Osteoblast (primary cell): Measurements from ENCODE around the gene PNPLA7. TPM values are rescaled to one million over a fixed set of nuclear protein-coding genes. Genes with fewer than 3 reads are reported as not detected.
A peak's percentile ranks its signal among the peaks of the same experiment; 100 is the strongest.

Source experiments
- DNase-seq: peaks from one replicate; pipeline ENCODE4 v3.0.0; 2011; ENCODE audit warnings: low spot score, mixed read lengths; ENCODE audit not compliant: insufficient read length; ENCODE audit errors: missing footprints
- H2AFZ ChIP-seq: 2 replicates; pipeline ENCODE4 v1.6.0; 2011; ENCODE audit warnings: mild to moderate bottlenecking, low read length
- H3K27ac ChIP-seq: 2 replicates; pipeline ENCODE4 v1.5.1; 2011; ENCODE audit warnings: mild to moderate bottlenecking, low read depth, low read length, moderate library complexity
- H3K27me3 ChIP-seq: 2 replicates; pipeline ENCODE4 v1.6.0; 2012; ENCODE audit warnings: mild to moderate bottlenecking, control low read depth, inconsistent platforms, low read length, moderate library complexity; ENCODE audit not compliant: insufficient read depth
- H3K36me3 ChIP-seq: 2 replicates; pipeline ENCODE4 v1.5.1; 2011; ENCODE audit warnings: mild to moderate bottlenecking, low read length, control low read depth, moderate library complexity; ENCODE audit not compliant: insufficient read depth
- H3K4me1 ChIP-seq: 2 replicates; pipeline ENCODE4 v1.5.1; 2011; ENCODE audit warnings: mild to moderate bottlenecking, low read length, control low read depth, moderate library complexity; ENCODE audit not compliant: insufficient read depth
- H3K4me2 ChIP-seq: 2 replicates; pipeline ENCODE4 v1.6.0; 2011; ENCODE audit warnings: mild to moderate bottlenecking, low read length; ENCODE audit not compliant: insufficient read depth
- H3K4me3 ChIP-seq: fragments of 200-600 bp; sonication (generic); 3 replicates; pipeline ENCODE4 v1.5.1; 2012; ENCODE audit warnings: mild to moderate bottlenecking, low read length, inconsistent platforms; ENCODE audit not compliant: insufficient read depth
- H3K79me2 ChIP-seq: 2 replicates; pipeline ENCODE4 v1.6.0; 2012; ENCODE audit warnings: mild to moderate bottlenecking, low read length, control low read depth, inconsistent platforms; ENCODE audit not compliant: insufficient read depth
- H3K9me3 ChIP-seq: 2 replicates; pipeline ENCODE4 v1.5.1; 2011; ENCODE audit warnings: low read depth, low read length, control low read depth
- H4K20me1 ChIP-seq: 2 replicates; pipeline ENCODE4 v1.6.0; 2012; ENCODE audit warnings: mild to moderate bottlenecking, low read length, control low read depth; ENCODE audit not compliant: insufficient read depth
- total RNA-seq: library from RNA; depleted of rRNA; stranded (reverse); fragments of >200 nt; gene quantifications from 2 replicates; pipeline ENCODE4 v1.2.3, GENCODE V29; 2012
- TF ChIP-seq, protein P1 (sequence below): IDR thresholded peaks from 2 replicates; pipeline ENCODE4 v1.5.1; 2011; ENCODE audit warnings: mild to moderate bottlenecking, low read depth, low read length, moderate library complexity; ENCODE audit errors: extremely low read depth

Gene PNPLA7
- total RNA-seq, 1 donor: 1.8 TPM

DNA sequence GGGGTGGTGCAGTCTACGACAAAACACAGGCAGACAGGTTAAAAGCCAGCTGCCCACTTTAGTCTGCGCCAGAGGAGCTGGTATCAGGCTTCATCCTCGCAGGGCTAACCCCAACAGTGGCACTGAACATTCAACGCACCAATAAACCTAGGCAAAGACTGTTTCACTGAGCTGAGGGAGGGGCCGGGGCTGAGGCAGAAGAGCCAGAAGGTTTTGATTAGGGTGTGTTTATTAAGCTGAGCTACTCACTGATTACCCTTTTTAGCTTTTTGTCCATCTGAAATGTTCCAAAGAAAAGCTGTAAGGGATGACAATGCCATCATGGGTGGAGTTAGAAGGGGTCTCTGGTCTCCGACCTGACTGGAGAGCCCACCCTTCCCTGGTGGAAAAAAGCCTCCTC, 38.7 kb upstream of the PNPLA7 start:
- TF ChIP-seq, protein P1, sequence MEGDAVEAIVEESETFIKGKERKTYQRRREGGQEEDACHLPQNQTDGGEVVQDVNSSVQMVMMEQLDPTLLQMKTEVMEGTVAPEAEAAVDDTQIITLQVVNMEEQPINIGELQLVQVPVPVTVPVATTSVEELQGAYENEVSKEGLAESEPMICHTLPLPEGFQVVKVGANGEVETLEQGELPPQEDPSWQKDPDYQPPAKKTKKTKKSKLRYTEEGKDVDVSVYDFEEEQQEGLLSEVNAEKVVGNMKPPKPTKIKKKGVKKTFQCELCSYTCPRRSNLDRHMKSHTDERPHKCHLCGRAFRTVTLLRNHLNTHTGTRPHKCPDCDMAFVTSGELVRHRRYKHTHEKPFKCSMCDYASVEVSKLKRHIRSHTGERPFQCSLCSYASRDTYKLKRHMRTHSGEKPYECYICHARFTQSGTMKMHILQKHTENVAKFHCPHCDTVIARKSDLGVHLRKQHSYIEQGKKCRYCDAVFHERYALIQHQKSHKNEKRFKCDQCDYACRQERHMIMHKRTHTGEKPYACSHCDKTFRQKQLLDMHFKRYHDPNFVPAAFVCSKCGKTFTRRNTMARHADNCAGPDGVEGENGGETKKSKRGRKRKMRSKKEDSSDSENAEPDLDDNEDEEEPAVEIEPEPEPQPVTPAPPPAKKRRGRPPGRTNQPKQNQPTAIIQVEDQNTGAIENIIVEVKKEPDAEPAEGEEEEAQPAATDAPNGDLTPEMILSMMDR: no peak
- Histone ChIP-seq H2AFZ (no peak overlapping the region), H3K36me3 (peaks cover 29% of the 10 kb centered on the region), H3K4me3 (peak overlapping the region; percentile 84), H3K79me2 (peaks cover 44% of the 10 kb centered on the region), H3K9me3 (no peaks in the 10 kb centered on the region), H3K27ac (no peak overlapping the region), H3K4me1 (peaks cover 9% of the 10 kb centered on the region), H3K27me3 (no peaks in the 10 kb centered on the region), H4K20me1 (peaks cover 17% of the 10 kb centered on the region), H3K4me2 (peak overlapping the region; percentile 92)
- peak; percentile 31 for DNase-seq

DNA sequence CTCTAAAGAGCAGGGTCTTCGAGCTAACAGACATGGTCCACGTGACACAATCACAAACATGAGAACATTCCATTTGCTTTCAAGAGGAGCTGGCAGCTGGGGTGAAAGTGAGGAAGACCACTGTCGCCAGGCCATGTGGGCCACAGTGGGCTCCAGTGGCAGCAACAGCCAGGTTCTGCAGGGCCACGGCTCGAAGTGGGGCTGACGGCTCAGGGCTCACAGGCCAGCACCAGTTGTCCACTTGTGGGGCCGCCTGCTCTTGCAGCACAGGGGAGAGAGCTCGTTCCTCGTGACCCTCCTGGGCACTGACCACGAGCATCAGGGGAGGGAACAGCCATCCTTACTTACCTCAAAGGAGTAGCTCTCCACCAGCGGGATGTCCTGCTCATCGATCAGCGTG, 38.1 kb upstream of the PNPLA7 start:
- H3K36me3 ChIP-seq: peaks cover 35% of the 10 kb centered on the region
- no peak overlapping the region for H3K27ac ChIP-seq
- H3K4me2 ChIP-seq: no peak overlapping the region
- peaks cover 50% of the 10 kb centered on the region for H3K79me2 ChIP-seq
- H3K4me3 ChIP-seq: no peak overlapping the region
- no peak overlapping the region for H2AFZ ChIP-seq
- no peaks in the 10 kb centered on the region for H3K9me3 ChIP-seq
- H3K27me3 ChIP-seq: no peaks in the 10 kb centered on the region
- peaks cover 9% of the 10 kb centered on the region for H3K4me1 ChIP-seq
- TF ChIP-seq, protein P1: no peak
- DNase-seq: peak; percentile 42
- peaks cover 17% of the 10 kb centered on the region for H4K20me1 ChIP-seq

- no peaks in the 10 kb centered on the region for H3K9me3 ChIP-seq
- H3K79me2 ChIP-seq: peaks cover 51% of the 10 kb centered on the region
- H4K20me1 ChIP-seq: peaks cover 17% of the 10 kb centered on the region
- peak; percentile 26 for DNase-seq
- H3K27me3 ChIP-seq: no peaks in the 10 kb centered on the region
- no peak overlapping the region for H3K4me2 ChIP-seq
- no peak overlapping the region for H2AFZ ChIP-seq
- no peak overlapping the region for H3K27ac ChIP-seq
- TF ChIP-seq, protein P1: no peak
- H3K4me3 ChIP-seq: no peak overlapping the region
- peaks cover 43% of the 10 kb centered on the region for H3K36me3 ChIP-seq
- H3K4me1 ChIP-seq: peaks cover 9% of the 10 kb centered on the region
These were observed 36.7 kb upstream of the PNPLA7 start for GRCh38 chr9:137586854-137587253.

DNA sequence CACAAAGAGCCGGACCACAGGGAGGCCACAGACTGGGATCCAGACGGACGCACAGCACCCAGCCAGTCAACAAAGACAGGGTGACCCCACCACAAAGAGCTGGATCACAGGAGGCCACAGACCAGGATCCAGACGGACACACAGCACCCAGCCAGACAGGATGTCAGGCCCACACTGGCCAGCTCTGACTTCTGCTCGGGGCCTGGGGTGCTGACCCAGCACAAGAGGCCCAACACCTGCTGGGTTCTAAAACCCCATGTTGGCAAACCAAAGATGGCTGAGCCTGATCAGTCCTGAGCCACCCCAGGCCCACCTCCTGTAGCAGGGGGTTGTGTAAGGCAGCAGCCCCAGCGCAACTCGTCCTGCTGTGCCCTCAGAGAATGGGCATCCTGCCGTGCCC, 33.8 kb upstream of the PNPLA7 start:
- Histone ChIP-seq H3K4me2 (no peak overlapping the region), H2AFZ (no peak overlapping the region), H3K36me3 (peaks cover 46% of the 10 kb centered on the region), H3K4me3 (no peak overlapping the region), H3K79me2 (peaks cover 41% of the 10 kb centered on the region), H3K27ac (no peak overlapping the region), H3K9me3 (no peaks in the 10 kb centered on the region), H3K27me3 (no peaks in the 10 kb centered on the region), H4K20me1 (peaks cover 10% of the 10 kb centered on the region), H3K4me1 (peaks cover 9% of the 10 kb centered on the region)
- TF ChIP-seq, protein P1: no peak
- peak; percentile 11 for DNase-seq
